Neural cell (in vitro differentiated cells): ENCODE data around the gene CD72. TPM values are rescaled to one million over a fixed set of nuclear protein-coding genes. Genes with fewer than 3 reads are reported as not detected.

Experiments used
- H2AFZ ChIP-seq: fragments of 200-600, 300-800 bp; sonication (generic), shearing (Covaris generic); 2 replicates; pipeline ENCODE4 v1.6.0; 2014; ENCODE audit warnings: low read depth, mild to moderate bottlenecking, antibody characterized with exemption, low read length, moderate library complexity
- H3F3A ChIP-seq: fragments of 200-600 bp; shearing (Covaris generic); 2 replicates; pipeline ENCODE4 v1.6.1; 2016; ENCODE audit warnings: mild to moderate bottlenecking, moderate library complexity, mixed read lengths, antibody characterized with exemption, low read length; ENCODE audit not compliant: insufficient read depth, poor library complexity, severe bottlenecking
- H3K27ac ChIP-seq: fragments of 200-600, 300-800 bp; sonication (generic), shearing (Covaris generic); 2 replicates; pipeline ENCODE4 v1.5.1; 2014; ENCODE audit warnings: mild to moderate bottlenecking, low read length, moderate library complexity
- H3K27me3 ChIP-seq: fragments of 300-800, 200-600 bp; sonication (generic), shearing (Covaris generic); 2 replicates; pipeline ENCODE4 v1.6.0; 2014; ENCODE audit warnings: mild to moderate bottlenecking, low read depth, low read length, moderate library complexity; ENCODE audit not compliant: insufficient read depth
- H3K36me3 ChIP-seq: fragments of 300-800, 200-600 bp; sonication (generic), shearing (Covaris generic); 2 replicates; pipeline ENCODE4 v1.5.1; 2014; ENCODE audit warnings: mild to moderate bottlenecking, antibody characterized with exemption, low read length, moderate library complexity; ENCODE audit not compliant: insufficient read depth
- H3K4me2 ChIP-seq: fragments of 300-800, 200-600 bp; sonication (generic), shearing (Covaris generic); 2 replicates; pipeline ENCODE4 v1.6.0; 2014; ENCODE audit warnings: mild to moderate bottlenecking, low read length
- H3K4me3 ChIP-seq: fragments of 300-800, 200-600 bp; sonication (generic), shearing (Covaris generic); 2 replicates; pipeline ENCODE4 v1.5.1; 2014; ENCODE audit warnings: mild to moderate bottlenecking, low read length, moderate library complexity
- H3K79me2 ChIP-seq: fragments of 200-600 bp; shearing (Covaris generic); replicated peaks from 2 replicates; pipeline ENCODE4 v1.6.0; 2014; ENCODE audit warnings: mild to moderate bottlenecking, low read length, moderate library complexity; ENCODE audit not compliant: insufficient read depth
- H3K9ac ChIP-seq: fragments of 300-800, 200-600 bp; sonication (generic), shearing (Covaris generic); 2 replicates; pipeline ENCODE4 v1.6.1; 2016; ENCODE audit warnings: mild to moderate bottlenecking, low read length, mixed read lengths
- H3K9me2 ChIP-seq: fragments of 200-600 bp; shearing (Covaris generic); 2 replicates; pipeline ENCODE4 v1.6.1; 2016; ENCODE audit warnings: mild to moderate bottlenecking, low read length, mixed read lengths; ENCODE audit not compliant: insufficient read depth
- H3K9me3 ChIP-seq: fragments of 200-600, 300-800 bp; sonication (generic), shearing (Covaris generic); 2 replicates; pipeline ENCODE4 v1.6.1; 2016; ENCODE audit warnings: mild to moderate bottlenecking, mixed run types, low read length, moderate library complexity, mixed read lengths
- H4K20me1 ChIP-seq: fragments of 200-600 bp; shearing (Covaris generic); 2 replicates; pipeline ENCODE4 v1.6.1; 2016; ENCODE audit warnings: mild to moderate bottlenecking, mixed run types; ENCODE audit not compliant: insufficient read depth
- EP300 ChIP-seq: fragments of 450-650 bp; conservative IDR thresholded peaks from 2 replicates; pipeline ENCODE4 v1.6.1; 2014; ENCODE audit warnings: antibody characterized with exemption, mild to moderate bottlenecking, moderate library complexity; ENCODE audit not compliant: poor library complexity, severe bottlenecking
- EZH2 ChIP-seq: fragments of 200-600, 300-800 bp; shearing (Covaris generic), sonication (generic); IDR thresholded peaks from 2 replicates; pipeline ENCODE4 v1.6.1; 2014; ENCODE audit warnings: antibody characterized with exemption, low read length, borderline replicate concordance, mild to moderate bottlenecking; ENCODE audit not compliant: insufficient read depth, poor library complexity, severe bottlenecking
- MXI1 ChIP-seq: fragments of 450-650 bp; conservative IDR thresholded peaks from 2 replicates; pipeline ENCODE4 v1.6.1; 2014; ENCODE audit warnings: antibody characterized with exemption, mild to moderate bottlenecking; ENCODE audit not compliant: poor library complexity, severe bottlenecking
- POLR2AphosphoS5 ChIP-seq: IDR thresholded peaks from 2 replicates; pipeline ENCODE4 v1.6.1; 2012
- RAD21 ChIP-seq: fragments of 450-650 bp; conservative IDR thresholded peaks from 2 replicates; pipeline ENCODE4 v1.6.1; 2014; ENCODE audit warnings: antibody characterized with exemption, mild to moderate bottlenecking, moderate library complexity
- SMC3 ChIP-seq: fragments of 450-650 bp; conservative IDR thresholded peaks from 2 replicates; pipeline ENCODE4 v1.6.1; 2014; ENCODE audit warnings: antibody characterized with exemption, mild to moderate bottlenecking, moderate library complexity; ENCODE audit not compliant: poor library complexity
- TAF1 ChIP-seq: IDR thresholded peaks from 2 replicates; pipeline ENCODE4 v1.6.1; 2012; ENCODE audit warnings: low read depth
- polyA minus RNA-seq: library from RNA; depleted of rRNA, polyadenylated mRNA; stranded (reverse); fragments of >200 nt; gene quantifications from 2 replicates; pipeline ENCODE4 v1.2.3, GENCODE V29; 2014
- polyA plus RNA-seq: library from polyadenylated mRNA; depleted of rRNA; stranded (reverse); fragments of >200 nt; gene quantifications from 2 replicates; pipeline ENCODE4 v1.2.3, GENCODE V29; 2014
- TF ChIP-seq, protein P1 (sequence below): IDR thresholded peaks from 2 replicates; pipeline ENCODE4 v1.6.1; 2012; ENCODE audit warnings: borderline replicate concordance
- TF ChIP-seq, protein P2 (sequence below): fragments of 450-650 bp; IDR thresholded peaks from 2 replicates; pipeline ENCODE4 v1.5.1; 2014; ENCODE audit warnings: antibody characterized with exemption, mild to moderate bottlenecking, moderate library complexity; ENCODE audit not compliant: poor library complexity, severe bottlenecking

CD72 gene
- not detected in 2 replicates for polyA plus RNA-seq
- not detected in 2 replicates for polyA minus RNA-seq

DNA sequence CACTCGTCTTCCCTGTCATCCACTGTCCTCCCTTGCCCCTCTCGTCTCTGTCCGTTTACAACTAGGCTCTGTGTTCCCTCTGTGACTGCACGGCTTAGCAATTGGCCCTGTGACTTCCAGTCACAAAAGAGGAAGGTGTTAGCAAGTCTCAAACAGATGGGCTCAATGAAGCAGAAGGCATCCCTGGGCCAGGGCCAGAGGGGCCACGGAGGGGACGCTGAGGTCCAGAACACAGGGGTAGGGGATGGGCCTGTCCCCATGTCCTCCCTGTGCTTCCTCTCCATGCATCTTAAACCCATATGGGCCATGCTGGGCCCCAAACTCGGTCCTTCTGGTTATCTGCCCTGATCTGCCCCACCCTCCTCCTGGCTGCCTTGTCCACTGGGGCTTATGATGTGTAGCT is at the start of gene CD72:
TSS of gene CD72 (minus strand) at position 89 of the 403 bp plus-strand sequence. CDS start 110 bp downstream, outside the sequence.
- Histone ChIP-seq H3K36me3 (no peaks in the 10 kb centered on the region), H3K27me3 (peaks cover 33% of the 10 kb centered on the region), H4K20me1 (no peaks in the 10 kb centered on the region), H3K9ac (no peak within 1 kb of the TSS), H3K27ac (no peak within 1 kb of the TSS), H2AFZ (no peak within 1 kb of the TSS), H3K9me2 (no peaks in the 10 kb centered on the region), H3K4me3 (no peak within 1 kb of the TSS), H3K9me3 (no peaks in the 10 kb centered on the region), H3F3A (no peaks in the 10 kb centered on the region), H3K79me2 (no peaks in the 10 kb centered on the region), H3K4me2 (no peak within 1 kb of the TSS)
- TF ChIP-seq, protein P1, sequence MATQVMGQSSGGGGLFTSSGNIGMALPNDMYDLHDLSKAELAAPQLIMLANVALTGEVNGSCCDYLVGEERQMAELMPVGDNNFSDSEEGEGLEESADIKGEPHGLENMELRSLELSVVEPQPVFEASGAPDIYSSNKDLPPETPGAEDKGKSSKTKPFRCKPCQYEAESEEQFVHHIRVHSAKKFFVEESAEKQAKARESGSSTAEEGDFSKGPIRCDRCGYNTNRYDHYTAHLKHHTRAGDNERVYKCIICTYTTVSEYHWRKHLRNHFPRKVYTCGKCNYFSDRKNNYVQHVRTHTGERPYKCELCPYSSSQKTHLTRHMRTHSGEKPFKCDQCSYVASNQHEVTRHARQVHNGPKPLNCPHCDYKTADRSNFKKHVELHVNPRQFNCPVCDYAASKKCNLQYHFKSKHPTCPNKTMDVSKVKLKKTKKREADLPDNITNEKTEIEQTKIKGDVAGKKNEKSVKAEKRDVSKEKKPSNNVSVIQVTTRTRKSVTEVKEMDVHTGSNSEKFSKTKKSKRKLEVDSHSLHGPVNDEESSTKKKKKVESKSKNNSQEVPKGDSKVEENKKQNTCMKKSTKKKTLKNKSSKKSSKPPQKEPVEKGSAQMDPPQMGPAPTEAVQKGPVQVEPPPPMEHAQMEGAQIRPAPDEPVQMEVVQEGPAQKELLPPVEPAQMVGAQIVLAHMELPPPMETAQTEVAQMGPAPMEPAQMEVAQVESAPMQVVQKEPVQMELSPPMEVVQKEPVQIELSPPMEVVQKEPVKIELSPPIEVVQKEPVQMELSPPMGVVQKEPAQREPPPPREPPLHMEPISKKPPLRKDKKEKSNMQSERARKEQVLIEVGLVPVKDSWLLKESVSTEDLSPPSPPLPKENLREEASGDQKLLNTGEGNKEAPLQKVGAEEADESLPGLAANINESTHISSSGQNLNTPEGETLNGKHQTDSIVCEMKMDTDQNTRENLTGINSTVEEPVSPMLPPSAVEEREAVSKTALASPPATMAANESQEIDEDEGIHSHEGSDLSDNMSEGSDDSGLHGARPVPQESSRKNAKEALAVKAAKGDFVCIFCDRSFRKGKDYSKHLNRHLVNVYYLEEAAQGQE, result no peak
- TF ChIP-seq, protein P2, sequence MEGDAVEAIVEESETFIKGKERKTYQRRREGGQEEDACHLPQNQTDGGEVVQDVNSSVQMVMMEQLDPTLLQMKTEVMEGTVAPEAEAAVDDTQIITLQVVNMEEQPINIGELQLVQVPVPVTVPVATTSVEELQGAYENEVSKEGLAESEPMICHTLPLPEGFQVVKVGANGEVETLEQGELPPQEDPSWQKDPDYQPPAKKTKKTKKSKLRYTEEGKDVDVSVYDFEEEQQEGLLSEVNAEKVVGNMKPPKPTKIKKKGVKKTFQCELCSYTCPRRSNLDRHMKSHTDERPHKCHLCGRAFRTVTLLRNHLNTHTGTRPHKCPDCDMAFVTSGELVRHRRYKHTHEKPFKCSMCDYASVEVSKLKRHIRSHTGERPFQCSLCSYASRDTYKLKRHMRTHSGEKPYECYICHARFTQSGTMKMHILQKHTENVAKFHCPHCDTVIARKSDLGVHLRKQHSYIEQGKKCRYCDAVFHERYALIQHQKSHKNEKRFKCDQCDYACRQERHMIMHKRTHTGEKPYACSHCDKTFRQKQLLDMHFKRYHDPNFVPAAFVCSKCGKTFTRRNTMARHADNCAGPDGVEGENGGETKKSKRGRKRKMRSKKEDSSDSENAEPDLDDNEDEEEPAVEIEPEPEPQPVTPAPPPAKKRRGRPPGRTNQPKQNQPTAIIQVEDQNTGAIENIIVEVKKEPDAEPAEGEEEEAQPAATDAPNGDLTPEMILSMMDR, result no peak
- TF ChIP-seq EZH2 (no peak), TAF1 (no peak), RAD21 (no peak), POLR2AphosphoS5 (no peak), MXI1 (no peak), EP300 (no peak), SMC3 (no peak)

GRCh38 chr9:35667939-35668338 is 49.7 kb upstream of the CD72 start:
- no peaks in the 10 kb centered on the region for H3K27me3 ChIP-seq
- no peaks in the 10 kb centered on the region for H3K79me2 ChIP-seq
- H3F3A ChIP-seq, result no peaks in the 10 kb centered on the region
- no peak overlapping the region for H3K4me3 ChIP-seq
- no peak overlapping the region for H3K4me2 ChIP-seq
- H3K36me3 ChIP-seq, result no peaks in the 10 kb centered on the region
- no peak overlapping the region for H3K27ac ChIP-seq
- no peaks in the 10 kb centered on the region for H3K9me2 ChIP-seq
- no peak overlapping the region for H3K9ac ChIP-seq
- TF ChIP-seq POLR2AphosphoS5 (no peak), MXI1 (no peak), RAD21 (no peak), EZH2 (no peak), TAF1 (no peak), SMC3 (no peak), EP300 (no peak)
- TF ChIP-seq, protein P2, result no peak
- TF ChIP-seq, protein P1, result no peak
- no peak overlapping the region for H2AFZ ChIP-seq
- H4K20me1 ChIP-seq, result no peaks in the 10 kb centered on the region
- no peaks in the 10 kb centered on the region for H3K9me3 ChIP-seq
